ENCODE data around the gene STRC.
"Not testable (repeated sequence)": the region's sequence is repeated elsewhere in the genome, so short reads cannot be mapped to it uniquely, and the experiment has no call there.

The STRC gene

DNA sequence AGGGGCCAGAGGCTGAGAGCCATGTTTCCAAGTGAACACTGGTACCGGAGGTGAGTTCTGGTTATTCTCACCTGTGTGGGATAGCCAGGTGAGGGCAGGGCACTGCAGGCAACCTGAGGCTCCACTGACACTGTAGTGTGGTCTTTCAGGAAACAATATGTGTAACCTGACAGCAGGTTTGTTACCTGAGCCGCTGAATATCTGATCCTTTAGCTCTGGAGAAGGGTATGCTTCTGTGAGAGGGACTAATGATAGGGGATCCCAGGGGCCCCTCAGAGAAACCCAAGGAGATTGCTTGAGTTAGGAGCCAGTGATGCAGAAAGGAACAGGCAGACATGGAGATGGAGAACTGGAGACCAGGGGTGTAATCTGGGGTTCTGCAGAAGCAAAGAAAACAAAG is at the start of gene STRC:
TSS of gene STRC (minus strand) at position 101 of the 400 bp plus-strand sequence. CDS start at position 23, 78 bp downstream.
- H3K4me1 ChIP-seq (ENCODE audit: insufficient read depth, low read length); H3K27me3 ChIP-seq (ENCODE audit: insufficient read depth, low read length); H3K9me3 ChIP-seq (ENCODE audit: low read length); H3K4me3 ChIP-seq (ENCODE audit: low read length); H3K36me3 ChIP-seq (ENCODE audit: insufficient read depth, low read length); H2AFZ ChIP-seq (ENCODE audit: low read depth, low read length): not testable (repeated sequence)

DNA sequence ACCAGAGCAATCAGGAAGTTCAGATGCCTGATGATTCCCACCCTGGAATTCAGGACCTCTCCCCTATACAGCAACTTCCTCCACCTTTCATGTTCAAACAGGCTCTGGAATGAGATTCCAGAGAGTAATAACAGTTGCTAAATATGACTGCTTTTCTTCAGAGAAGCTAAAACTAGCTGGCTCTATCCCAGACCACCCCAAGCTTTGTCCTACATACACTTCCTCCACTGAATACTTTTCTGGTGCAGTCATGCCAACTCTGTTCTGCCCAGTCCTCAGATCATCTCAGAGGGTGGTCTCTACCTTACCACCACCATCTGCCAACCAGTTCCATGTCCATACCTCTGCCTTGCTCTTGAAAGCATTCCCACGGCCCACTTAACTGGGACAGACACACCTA is 47.6 kb upstream of the STRC start:
- H3K9me3 ChIP-seq (ENCODE audit: low read length); H3K36me3 ChIP-seq (ENCODE audit: insufficient read depth, low read length); H3K27me3 ChIP-seq (ENCODE audit: insufficient read depth, low read length); H3K4me3 ChIP-seq (ENCODE audit: low read length); H3K4me1 ChIP-seq (ENCODE audit: insufficient read depth, low read length); H2AFZ ChIP-seq (ENCODE audit: low read depth, low read length): not testable (repeated sequence)

DNA sequence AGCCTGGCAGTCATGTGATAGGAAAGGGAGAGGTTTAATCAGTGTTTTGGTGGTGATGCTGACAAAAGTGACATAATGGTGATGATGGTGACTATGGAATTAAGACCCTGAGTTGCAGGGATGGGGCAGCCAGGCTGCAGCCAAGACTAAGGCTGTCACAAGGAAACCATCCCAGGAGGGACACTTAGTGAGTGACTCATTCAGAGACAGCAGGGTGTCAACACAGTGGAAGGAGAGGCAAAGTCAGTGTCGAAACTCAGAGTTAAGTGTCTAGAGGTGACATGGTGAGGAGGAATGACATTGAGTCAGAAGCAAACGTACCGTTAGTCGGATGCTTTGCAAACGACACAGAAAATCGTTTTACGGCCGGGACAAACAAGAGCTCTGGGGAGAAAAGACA is 44.7 kb upstream of the STRC start:
- H3K27me3 ChIP-seq (ENCODE audit: insufficient read depth, low read length); H3K4me3 ChIP-seq (ENCODE audit: low read length); H3K4me1 ChIP-seq (ENCODE audit: insufficient read depth, low read length); H3K9me3 ChIP-seq (ENCODE audit: low read length); H3K36me3 ChIP-seq (ENCODE audit: insufficient read depth, low read length); H2AFZ ChIP-seq (ENCODE audit: low read depth, low read length): not testable (repeated sequence)

DNA sequence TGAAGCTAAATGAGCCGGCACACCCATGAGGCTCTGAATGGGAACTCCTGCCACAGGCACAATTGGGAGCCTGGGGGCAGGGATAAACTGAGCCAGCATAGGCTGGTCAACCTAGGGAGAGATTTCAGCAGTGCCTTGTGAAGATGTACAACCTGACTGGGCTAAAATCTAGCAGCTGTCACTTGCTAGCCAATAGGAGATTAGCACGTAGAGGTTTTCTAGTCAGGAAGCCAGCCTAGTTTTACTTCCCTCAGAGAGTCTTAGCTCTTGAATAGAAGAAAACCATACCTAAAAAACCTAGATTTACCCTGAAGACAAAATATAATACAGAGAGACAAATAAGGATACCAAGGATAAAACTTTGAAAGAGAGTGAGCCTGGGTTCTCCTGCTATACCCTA is 43.7 kb upstream of the STRC start:
- H3K4me1 ChIP-seq (ENCODE audit: insufficient read depth, low read length); H3K36me3 ChIP-seq (ENCODE audit: insufficient read depth, low read length): not testable (repeated sequence)

DNA sequence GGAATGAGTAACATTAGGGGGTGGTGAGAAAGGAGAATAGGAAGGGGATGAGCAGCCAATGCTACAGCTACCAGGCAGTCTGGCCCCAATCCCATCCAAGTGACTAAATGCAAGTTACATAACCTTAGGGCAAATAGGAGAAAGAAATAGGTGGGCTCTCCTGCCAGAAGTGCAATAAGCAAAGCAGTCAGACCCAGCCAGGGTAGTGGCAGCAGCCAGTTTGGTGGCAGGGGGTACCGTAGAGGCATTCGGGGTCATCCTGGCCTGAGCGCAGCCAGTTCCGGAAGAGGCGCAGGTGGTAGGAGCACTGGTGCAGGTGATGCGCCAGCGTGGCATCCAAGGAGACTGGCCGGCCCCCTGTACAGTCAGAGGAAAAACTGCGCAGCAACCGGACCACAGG is 41.1 kb upstream of the STRC start:
- not testable (repeated sequence) for H3K4me3 ChIP-seq (ENCODE audit: low read length); H3K36me3 ChIP-seq (ENCODE audit: insufficient read depth, low read length); H3K27me3 ChIP-seq (ENCODE audit: insufficient read depth, low read length); H3K4me1 ChIP-seq (ENCODE audit: insufficient read depth, low read length); H2AFZ ChIP-seq (ENCODE audit: low read depth, low read length); H3K9me3 ChIP-seq (ENCODE audit: low read length)

More for the DNA sequence above, 43.7 kb upstream of the STRC start:
- not testable (repeated sequence) for H3K27me3 ChIP-seq (ENCODE audit: insufficient read depth, low read length); H2AFZ ChIP-seq (ENCODE audit: low read depth, low read length); H3K9me3 ChIP-seq (ENCODE audit: low read length); H3K4me3 ChIP-seq (ENCODE audit: low read length)

DNA sequence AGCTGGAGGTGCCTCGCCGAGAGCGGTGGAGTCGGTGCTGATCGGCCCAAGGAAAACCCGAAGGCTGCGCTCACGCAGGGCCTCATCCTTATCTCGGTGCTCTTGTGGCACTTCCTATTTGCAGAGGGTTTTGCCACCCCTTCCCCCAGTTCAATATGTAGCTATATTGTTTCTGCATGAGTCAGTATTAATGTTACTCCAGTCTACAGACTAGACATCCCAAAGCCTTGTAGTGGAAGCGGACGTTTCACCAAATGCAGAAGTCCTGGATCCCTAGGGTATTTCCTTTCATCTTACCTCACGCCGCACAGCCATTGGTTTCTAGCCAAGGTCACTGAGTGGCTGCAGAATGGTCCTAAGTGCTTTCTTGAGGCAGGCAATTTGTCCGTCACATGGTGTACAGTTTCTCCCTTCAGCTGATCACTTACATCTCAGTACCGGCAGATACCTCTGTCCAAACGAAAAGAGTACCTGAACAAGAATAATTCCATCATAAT is 30.9 kb upstream of the STRC start:
- H3K4me1 ChIP-seq (ENCODE audit: insufficient read depth, low read length); H3K9me3 ChIP-seq (ENCODE audit: low read length): not testable (repeated sequence)

DNA sequence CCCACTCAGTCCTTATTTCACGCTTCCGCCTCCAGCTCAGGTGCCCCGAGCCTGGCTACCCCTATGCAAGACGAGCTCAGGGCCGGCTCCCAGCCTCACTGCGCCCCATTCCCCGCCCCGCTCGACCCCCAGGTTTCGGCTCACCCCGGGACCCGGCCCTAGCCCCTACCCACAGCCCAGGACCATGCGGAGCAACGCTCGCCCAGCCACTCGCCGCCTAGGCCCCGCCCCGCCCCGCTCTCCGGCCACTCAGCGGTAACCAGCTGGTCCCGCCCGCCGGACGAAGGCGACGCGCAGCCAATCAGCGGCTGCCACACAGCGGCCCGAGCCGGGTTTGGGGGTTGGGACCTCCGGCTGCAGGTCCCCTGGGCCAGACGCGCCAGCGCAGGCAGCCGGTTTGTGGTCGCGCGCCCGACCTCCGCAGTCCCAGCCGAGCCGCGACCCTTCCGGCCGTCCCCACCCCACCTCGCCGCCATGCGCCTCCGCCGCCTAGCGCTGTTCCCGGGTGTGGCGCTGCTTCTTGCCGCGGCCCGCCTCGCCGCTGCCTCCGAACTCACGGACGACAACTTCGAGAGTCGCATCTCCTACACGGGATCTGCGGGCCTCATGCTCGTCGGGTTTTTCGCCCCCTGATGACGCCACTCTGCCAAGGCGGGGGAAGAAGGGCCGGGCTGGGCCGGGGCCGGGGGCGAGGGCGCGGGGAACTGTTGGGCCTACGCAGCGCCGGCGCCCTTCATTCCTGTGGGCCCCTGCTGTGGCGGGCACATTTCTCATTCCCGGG is 30.2 kb upstream of the STRC start, which contains the start of gene CATSPER2:
TSS of gene CATSPER2 (minus strand) at position 196 of the 781 bp plus-strand sequence. CDS start 783 bp downstream, outside the sequence.
- no peak within 1 kb of the TSS for H2AFZ ChIP-seq (ENCODE audit: low read depth, low read length)
- peaks cover 3% of the 10 kb centered on the region for H3K9me3 ChIP-seq (ENCODE audit: low read length)
- no peak within 1 kb of the TSS for H3K4me3 ChIP-seq (ENCODE audit: low read length)
- no peaks in the 10 kb centered on the region for H3K36me3 ChIP-seq (ENCODE audit: insufficient read depth, low read length)
- H3K27me3 ChIP-seq (ENCODE audit: insufficient read depth, low read length), result no peaks in the 10 kb centered on the region
- no peaks in the 10 kb centered on the region for H3K4me1 ChIP-seq (ENCODE audit: insufficient read depth, low read length)

More for the DNA sequence above, 30.9 kb upstream of the STRC start:
- not testable (repeated sequence) for H3K27me3 ChIP-seq (ENCODE audit: insufficient read depth, low read length); H3K4me3 ChIP-seq (ENCODE audit: low read length); H3K36me3 ChIP-seq (ENCODE audit: insufficient read depth, low read length); H2AFZ ChIP-seq (ENCODE audit: low read depth, low read length)

DNA sequence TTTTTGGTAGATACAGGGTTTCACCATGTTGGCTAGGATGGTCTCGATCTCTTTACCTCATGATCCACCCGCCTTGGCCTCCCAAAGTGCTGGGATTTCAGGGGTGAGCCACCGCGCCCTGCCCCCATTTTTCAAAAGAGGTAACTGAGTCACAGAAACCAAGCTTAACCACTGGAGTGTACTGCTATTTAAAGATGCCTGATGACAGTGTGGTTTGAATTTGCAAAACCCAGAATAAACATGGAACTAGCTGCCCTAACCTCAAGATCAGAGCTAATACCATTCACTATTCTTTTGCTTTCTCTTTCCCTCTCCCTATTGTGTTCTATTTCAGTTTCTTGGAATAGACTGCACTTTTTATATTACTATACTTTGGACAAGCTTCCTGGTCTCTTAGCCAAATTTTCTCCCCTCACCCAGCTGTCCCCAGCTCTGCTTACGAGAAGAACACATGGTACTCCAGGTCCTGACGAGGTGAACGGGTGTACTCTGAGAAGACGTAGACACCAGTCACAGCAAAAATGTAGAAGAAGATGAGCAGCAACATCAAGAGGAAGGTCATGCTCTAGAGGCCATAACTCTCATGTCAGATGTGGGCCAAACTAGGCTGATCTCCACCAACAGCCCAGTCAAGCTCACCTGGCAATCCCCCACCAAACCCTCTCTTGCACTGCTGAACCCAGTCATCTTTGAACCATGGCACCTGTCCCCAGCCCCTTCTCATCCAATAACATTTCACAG is 20.0 kb upstream of the STRC start:
- H3K4me3 ChIP-seq (ENCODE audit: low read length); H2AFZ ChIP-seq (ENCODE audit: low read depth, low read length): not testable (repeated sequence)

DNA sequence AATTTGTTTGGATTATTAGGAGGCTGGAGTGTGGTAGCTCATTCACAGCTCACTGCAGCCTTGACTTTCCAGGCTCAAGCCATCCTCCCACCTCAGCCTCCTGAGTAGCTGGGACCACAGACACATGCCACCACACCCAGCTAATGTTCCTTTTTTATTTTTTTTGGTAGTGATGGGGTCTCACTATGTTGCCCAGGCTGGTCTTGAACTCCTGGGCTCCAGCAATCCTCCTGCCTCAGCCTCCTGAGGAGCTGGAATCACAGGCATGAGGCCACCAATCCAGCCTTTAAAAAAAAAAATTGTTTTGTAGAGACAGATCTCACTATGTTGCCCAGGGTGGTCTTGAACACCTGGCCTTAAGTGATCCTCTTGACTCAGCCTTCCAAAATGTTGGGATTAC is 8.3 kb upstream of the STRC start:
- H3K36me3 ChIP-seq (ENCODE audit: insufficient read depth, low read length); H2AFZ ChIP-seq (ENCODE audit: low read depth, low read length); H3K4me1 ChIP-seq (ENCODE audit: insufficient read depth, low read length); H3K27me3 ChIP-seq (ENCODE audit: insufficient read depth, low read length); H3K9me3 ChIP-seq (ENCODE audit: low read length); H3K4me3 ChIP-seq (ENCODE audit: low read length): not testable (repeated sequence)

More for the DNA sequence above, 20.0 kb upstream of the STRC start:
- not testable (repeated sequence) for H3K9me3 ChIP-seq (ENCODE audit: low read length); H3K36me3 ChIP-seq (ENCODE audit: insufficient read depth, low read length); H3K27me3 ChIP-seq (ENCODE audit: insufficient read depth, low read length); H3K4me1 ChIP-seq (ENCODE audit: insufficient read depth, low read length)

DNA sequence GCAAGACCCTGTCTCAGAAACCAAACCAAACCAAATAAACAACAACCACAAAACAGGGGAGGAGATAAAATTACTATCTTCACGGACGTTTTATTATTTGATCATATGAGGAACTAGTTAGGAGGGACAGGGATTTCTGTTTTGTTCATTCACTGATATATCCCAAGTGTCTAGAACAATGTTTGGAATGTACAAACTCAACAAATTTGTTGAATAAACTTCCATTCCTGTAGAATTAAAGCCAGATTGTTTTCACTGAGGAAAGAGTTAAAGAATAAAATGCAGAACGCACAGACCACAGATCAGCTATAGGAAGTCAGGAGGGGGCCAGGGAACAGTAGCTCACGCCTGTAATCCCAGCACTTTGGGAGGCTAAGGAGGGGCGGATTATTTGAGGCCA is 6.5 kb upstream of the STRC start:
- no peaks in the 10 kb centered on the region for H3K4me1 ChIP-seq (ENCODE audit: insufficient read depth, low read length)
- H3K9me3 ChIP-seq (ENCODE audit: low read length), result no peaks in the 10 kb centered on the region
- no peak overlapping the region for H3K4me3 ChIP-seq (ENCODE audit: low read length)
- H2AFZ ChIP-seq (ENCODE audit: low read depth, low read length), result no peak overlapping the region
- H3K36me3 ChIP-seq (ENCODE audit: insufficient read depth, low read length), result no peaks in the 10 kb centered on the region
- H3K27me3 ChIP-seq (ENCODE audit: insufficient read depth, low read length), result no peaks in the 10 kb centered on the region

DNA sequence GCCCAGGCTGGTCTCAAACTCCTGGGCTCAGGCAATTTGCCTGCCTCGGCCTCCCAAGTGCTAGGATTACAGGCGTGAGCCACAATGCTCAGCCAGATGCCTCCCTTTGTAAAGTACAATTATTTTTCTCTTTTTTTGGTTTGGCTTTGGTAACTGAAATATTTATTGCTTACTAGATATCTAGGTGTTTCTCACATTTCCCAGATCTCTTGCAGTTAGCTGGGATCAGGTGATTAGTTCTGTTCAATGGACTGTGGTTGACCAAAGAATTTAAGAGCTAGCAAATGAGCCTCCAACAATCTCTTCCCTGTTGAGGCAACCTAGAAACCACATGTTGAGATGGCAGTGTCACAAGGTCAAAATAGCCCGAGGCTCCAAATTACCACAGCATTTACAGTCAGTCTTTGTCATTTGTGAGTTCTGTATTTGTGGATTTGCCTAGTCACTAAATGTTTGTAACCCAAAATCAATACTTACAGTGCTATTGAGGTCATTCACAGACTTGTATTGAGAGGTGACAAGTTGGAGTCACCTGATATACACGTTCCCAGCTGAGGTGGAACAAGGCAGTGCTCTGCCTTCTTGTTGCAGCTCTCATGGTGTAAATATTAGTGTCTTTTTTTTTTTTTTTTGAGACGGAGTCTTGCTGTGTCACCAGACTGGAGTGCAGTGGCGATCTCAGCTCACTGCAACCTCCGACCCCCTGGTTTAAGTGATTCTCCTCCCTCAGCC is 3.6 kb upstream of the STRC start:
- not testable (repeated sequence) for H3K27me3 ChIP-seq (ENCODE audit: insufficient read depth, low read length); H3K9me3 ChIP-seq (ENCODE audit: low read length); H2AFZ ChIP-seq (ENCODE audit: low read depth, low read length); H3K36me3 ChIP-seq (ENCODE audit: insufficient read depth, low read length); H3K4me3 ChIP-seq (ENCODE audit: low read length); H3K4me1 ChIP-seq (ENCODE audit: insufficient read depth, low read length)

DNA sequence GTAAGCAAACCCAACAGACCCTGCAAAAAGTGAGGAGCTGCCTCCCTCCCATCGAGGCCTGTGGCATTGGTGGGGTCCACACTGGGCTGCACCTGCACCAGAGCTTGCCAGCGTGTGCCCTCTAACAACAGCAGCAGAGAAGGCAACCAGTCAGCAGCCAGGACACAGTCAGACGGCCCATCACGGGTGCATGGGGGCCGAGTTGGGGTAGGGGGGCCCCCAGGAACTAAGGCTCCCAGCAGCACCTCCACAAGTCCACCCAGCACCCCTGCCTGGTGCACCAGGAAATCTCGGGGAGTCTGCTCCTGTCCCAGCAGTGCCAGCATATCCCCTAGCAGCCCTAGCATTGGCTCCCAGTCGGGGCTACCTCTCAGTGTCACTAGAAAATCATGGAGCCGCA is 850 bp downstream of the STRC start:
- not testable (repeated sequence) for H3K27me3 ChIP-seq (ENCODE audit: insufficient read depth, low read length); H2AFZ ChIP-seq (ENCODE audit: low read depth, low read length); H3K9me3 ChIP-seq (ENCODE audit: low read length); H3K4me1 ChIP-seq (ENCODE audit: insufficient read depth, low read length); H3K36me3 ChIP-seq (ENCODE audit: insufficient read depth, low read length); H3K4me3 ChIP-seq (ENCODE audit: low read length)

DNA sequence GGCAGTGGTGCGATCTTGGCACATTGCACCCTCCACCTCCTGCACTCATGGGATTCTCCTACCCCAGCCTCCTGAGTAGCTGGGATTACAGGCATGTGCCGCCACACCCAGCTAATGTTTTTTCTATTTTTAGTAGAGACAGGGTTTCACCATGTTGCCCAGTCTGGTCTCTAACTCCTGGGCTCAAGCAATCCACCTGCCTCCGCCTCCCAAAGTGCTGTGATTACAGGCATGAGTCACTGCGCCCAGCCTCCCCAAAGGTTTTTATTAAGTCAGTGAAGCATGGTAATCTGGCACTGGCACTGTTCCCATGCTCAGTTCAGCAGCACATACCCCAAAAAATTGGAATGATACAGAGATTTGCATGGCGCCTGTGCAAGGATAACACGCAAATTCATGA is 16.4 kb downstream of the STRC start:
- not testable (repeated sequence) for H3K4me3 ChIP-seq (ENCODE audit: low read length); H2AFZ ChIP-seq (ENCODE audit: low read depth, low read length); H3K4me1 ChIP-seq (ENCODE audit: insufficient read depth, low read length); H3K36me3 ChIP-seq (ENCODE audit: insufficient read depth, low read length); H3K27me3 ChIP-seq (ENCODE audit: insufficient read depth, low read length); H3K9me3 ChIP-seq (ENCODE audit: low read length)

All from neuron (in vitro differentiated cells).